Retinal pigment epithelial cell (primary cell): ENCODE data around the gene RSPH9.
"Not testable (repeated sequence)": the region's sequence is repeated elsewhere in the genome, so short reads cannot be mapped to it uniquely, and the experiment has no call there.

Source experiments
- DNase-seq: peaks from one replicate; pipeline ENCODE4 v3.0.0-alpha.2; 2010; ENCODE audit warnings: low read depth
- H3K4me3 ChIP-seq: 2 replicates; pipeline ENCODE4 v1.5.1; 2011; ENCODE audit warnings: mild to moderate bottlenecking, low read length, control low read depth, moderate library complexity
- TF ChIP-seq, protein P1 (sequence below): conservative IDR thresholded peaks from 2 replicates; pipeline ENCODE4 v1.5.1; 2011; ENCODE audit warnings: low read depth, low read length, control low read depth, inconsistent platforms

Gene RSPH9

DNA sequence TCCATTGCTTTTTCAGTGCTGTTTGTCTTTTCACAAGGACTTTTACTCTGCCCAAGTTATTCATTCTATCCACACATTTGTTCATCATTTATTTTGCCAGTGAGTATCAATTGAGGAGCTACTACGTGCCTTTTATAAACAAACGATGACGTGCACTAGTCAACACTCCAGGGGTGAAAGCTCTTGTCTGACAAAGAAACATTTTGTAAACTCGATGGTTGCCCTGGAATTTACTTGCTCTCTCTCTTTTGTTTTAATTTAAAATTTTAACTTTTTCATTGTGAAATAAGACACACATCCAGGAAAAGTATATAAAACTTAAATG lies 51.1 kb downstream of the RSPH9 start:
- DNase-seq: no peak
- TF ChIP-seq, protein P1, sequence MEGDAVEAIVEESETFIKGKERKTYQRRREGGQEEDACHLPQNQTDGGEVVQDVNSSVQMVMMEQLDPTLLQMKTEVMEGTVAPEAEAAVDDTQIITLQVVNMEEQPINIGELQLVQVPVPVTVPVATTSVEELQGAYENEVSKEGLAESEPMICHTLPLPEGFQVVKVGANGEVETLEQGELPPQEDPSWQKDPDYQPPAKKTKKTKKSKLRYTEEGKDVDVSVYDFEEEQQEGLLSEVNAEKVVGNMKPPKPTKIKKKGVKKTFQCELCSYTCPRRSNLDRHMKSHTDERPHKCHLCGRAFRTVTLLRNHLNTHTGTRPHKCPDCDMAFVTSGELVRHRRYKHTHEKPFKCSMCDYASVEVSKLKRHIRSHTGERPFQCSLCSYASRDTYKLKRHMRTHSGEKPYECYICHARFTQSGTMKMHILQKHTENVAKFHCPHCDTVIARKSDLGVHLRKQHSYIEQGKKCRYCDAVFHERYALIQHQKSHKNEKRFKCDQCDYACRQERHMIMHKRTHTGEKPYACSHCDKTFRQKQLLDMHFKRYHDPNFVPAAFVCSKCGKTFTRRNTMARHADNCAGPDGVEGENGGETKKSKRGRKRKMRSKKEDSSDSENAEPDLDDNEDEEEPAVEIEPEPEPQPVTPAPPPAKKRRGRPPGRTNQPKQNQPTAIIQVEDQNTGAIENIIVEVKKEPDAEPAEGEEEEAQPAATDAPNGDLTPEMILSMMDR: no peak
- H3K4me3 ChIP-seq: no peak overlapping the region

DNA sequence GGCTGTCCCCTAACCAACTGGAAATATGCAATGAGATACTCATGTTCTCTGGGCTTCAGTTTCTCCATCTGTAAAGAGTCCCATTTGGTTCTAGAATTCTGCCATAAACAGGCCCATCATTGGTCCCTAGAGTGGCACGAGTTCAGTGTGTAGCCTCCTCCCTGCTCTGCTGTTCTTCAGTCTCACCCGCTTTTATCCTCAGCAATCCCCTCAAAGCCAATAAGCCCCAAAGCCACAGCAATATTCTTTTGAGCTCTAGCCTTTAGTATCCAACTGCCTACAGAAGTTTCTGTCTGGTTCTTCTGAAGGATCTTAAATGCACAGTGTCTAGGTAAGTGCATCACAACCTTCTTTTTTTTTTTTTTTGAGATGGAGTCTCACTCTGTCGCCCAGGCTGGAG lies 52.6 kb downstream of the RSPH9 start:
- TF ChIP-seq, protein P1: no peak
- no peak for DNase-seq
- H3K4me3 ChIP-seq: no peak overlapping the region

DNA sequence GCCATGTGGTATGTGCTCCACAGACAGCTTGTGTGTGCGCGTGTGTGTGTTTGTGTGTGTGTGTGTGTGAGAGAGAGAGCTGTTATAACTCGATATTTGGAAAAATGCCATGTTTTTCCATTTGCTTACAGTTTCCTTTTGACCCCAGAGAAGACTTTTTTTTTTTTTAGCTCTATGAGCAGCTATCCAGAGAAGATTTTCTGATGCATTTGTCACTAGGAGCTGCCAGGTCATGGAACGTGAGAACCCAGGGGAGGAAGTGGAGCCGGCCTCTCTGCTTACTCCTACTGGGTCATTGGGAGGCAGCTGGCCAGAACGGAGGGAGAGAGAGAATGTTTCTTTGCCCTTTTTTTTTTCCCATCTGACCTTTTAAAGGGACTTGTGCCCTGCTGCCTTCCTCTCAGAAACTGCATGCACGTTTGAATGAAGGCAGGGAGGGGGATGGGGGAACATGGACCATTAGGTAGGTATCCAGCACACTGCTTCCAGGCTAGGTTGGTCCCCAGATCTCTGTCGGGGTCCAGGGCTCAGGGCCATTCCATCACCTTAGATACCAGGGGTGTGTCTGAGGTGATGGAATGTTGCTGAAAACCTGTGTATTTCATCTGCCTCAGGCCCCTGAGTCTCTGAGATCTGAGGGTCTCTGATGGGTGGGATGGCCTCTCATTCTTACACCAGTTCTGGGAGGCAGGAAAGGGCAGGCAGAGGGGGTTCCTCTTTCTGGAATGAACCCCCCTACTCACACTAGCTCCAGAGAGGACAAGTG lies 53.9 kb downstream of the RSPH9 start:
- TF ChIP-seq, protein P1: no peak
- DNase-seq: no peak
- H3K4me3 ChIP-seq: no peak overlapping the region

DNA sequence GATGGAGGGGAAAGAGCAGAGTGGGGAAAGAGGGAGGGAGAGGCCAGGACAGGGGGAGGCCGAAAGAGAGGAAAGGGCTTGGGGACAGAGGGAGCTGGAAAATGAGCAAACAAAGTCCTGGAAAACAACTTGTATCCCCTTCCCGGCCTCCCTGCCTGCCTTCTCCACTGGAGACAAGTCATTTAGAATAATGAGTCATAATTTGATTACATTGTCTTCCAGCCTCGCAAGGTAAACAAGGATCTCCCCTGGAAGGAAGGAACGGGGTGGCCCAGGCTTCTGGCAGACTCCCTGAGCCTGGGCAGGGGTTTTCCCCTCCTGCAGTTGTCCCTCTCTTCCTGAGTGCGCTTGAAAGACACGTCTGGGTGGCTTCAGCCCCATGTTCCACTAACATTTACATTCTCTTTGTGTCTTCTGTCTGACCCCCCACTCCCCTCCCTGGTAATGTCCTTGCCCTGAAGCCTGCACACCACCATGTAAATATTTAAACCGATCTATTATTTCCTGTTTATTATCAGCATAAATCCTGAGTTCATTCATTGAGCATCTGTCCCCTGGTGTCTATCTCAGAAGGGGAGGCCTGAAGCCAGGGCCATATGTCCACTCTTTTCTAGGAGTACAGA lies 54.8 kb downstream of the RSPH9 start:
- TF ChIP-seq, protein P1: no peak
- no peak overlapping the region for H3K4me3 ChIP-seq
- DNase-seq: no peak

DNA sequence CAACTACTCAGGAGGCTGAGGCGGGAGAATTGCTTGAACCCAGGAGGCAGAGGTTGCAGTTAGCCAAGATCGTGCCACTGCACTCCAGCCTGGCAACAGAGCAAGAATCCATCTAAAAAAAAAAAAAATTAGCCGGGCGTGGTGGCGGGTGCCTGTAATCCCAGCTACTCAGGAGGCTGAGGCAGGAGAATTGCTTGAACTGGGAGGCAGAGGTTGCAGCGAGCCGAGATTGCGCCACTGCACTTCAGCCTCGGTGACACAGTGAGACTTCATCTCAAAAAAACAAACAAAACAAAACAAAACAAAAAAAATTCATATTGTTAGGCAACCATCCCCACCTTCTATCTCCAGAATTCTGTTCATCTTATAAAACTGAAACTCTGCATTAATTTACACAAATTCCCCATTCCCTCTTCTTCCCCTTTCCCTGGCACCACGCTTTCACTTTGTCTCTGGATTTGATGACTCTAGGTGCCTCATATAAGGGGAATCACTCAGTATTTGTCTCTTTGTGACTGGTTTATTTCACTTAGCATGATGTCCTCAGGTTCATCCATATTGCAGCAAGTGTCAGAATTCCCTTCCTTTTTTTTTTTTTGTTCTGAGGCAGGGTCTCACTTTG lies 56.2 kb downstream of the RSPH9 start:
- H3K4me3 ChIP-seq, DNase-seq: not testable (repeated sequence)

DNA sequence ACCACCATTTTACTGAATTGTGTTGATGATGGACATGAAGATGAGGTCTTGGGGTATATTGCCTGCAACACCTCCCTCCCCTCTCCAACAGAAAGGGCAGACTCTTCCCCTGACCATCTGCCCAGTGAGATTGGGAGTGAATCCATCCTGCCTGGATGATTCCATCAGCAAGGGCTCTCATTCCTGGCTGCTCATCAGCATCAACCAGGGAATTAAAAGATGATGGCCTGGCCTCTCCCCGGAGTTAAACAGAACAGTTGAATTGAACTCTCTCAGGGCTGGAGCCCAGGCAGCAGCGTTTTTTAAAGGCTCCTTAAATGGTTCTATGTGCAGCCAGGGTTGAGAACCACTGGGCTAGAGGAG lies 57.3 kb downstream of the RSPH9 start:
- no peak for DNase-seq
- no peak overlapping the region for H3K4me3 ChIP-seq
- TF ChIP-seq, protein P1: no peak

DNA sequence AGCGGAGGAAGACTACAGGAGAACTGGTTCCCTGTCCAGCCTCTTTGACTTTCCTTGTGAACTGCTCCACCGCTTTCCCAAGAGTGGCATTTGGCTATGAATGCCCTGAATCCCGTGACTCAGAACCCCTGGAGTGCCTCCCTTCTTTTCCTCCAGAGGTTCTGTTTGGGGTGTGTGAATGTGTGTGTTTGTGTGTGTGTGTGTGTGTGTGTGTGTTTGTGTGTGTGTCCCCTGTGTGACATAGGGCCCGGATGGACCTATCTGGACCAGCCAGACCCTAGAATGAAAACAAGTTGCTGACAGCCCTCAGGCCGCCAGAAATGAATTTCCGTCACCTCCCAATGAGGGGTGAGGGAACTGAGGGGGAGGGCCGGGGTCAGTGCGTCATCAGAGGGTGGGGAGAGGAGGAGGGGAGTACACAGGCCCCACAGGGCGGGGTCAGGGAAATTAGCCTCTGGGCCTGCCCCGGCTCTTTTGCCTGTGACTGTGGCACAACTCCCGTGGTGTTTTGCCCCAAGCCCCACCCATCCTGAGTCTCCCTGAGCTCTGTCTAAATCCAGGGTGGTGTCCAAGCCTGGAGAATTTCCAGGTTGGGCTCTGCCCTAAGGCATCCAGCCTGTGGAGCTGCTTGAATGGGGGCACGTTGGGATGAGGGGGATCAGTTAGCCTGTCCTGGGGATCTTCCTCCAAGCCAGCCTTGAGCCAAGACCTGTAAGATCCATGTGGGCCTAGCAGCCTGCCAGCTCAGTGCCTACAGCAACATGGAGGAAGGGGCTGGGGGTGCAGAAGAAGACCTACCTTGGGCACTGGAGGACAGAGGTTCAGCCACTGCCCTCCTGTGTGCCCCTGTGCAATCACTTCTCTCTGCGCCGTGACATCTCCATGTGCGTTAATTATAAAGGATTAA lies 58.0 kb downstream of the RSPH9 start:
- no peak overlapping the region for H3K4me3 ChIP-seq
- TF ChIP-seq, protein P1: no peak
- DNase-seq: peak; percentile 89
